RWPE2 (cell line): ENCODE data around the gene PCNA.
"Not testable (repeated sequence)": the region's sequence is repeated elsewhere in the genome, so short reads cannot be mapped to it uniquely, and the experiment has no call there.

Experiments
- ATAC-seq: fragments of 200-7000 bp; cut with Tn5 transposase; 3 replicates; pipeline ENCODE4 v1.9.1; 2021; ENCODE audit warnings: low read depth
- DNase-seq: peaks from one replicate; pipeline ENCODE4 v3.0.0-alpha.2; 2020; ENCODE audit warnings: low spot score
- H3K27ac ChIP-seq: fragments of 450-650 bp; 2 replicates; pipeline ENCODE4 v1.5.1; 2017; ENCODE audit warnings: mild to moderate bottlenecking; ENCODE audit not compliant: poor library complexity, severe bottlenecking
- H3K27me3 ChIP-seq: fragments of 250-450 bp; sonication (Bioruptor Pico); 2 replicates; pipeline ENCODE4 v1.5.1; 2021; ENCODE audit warnings: mild to moderate bottlenecking, moderate library complexity; ENCODE audit not compliant: insufficient read depth, poor library complexity, severe bottlenecking
- H3K36me3 ChIP-seq: fragments of 250-450 bp; sonication (Bioruptor Pico); 2 replicates; pipeline ENCODE4 v1.5.1; 2020; ENCODE audit warnings: low read depth, mild to moderate bottlenecking, moderate library complexity
- H3K4me1 ChIP-seq: fragments of 250-450 bp; sonication (Bioruptor Pico); 2 replicates; pipeline ENCODE4 v1.5.1; 2021; ENCODE audit warnings: mild to moderate bottlenecking, moderate library complexity; ENCODE audit not compliant: insufficient read depth, poor library complexity, severe bottlenecking
- H3K4me3 ChIP-seq: fragments of 250-450 bp; sonication (Bioruptor Pico); 2 replicates; pipeline ENCODE4 v1.5.1; 2021; ENCODE audit warnings: mild to moderate bottlenecking, moderate library complexity; ENCODE audit not compliant: severe bottlenecking
- H3K9me3 ChIP-seq: fragments of 250-450 bp; sonication (Bioruptor Pico); 2 replicates; pipeline ENCODE4 v1.5.1; 2021; ENCODE audit warnings: mild to moderate bottlenecking, moderate library complexity; ENCODE audit not compliant: severe bottlenecking
- CTCF ChIP-seq: fragments of 450-650 bp; IDR thresholded peaks from one replicate; pipeline ENCODE4 v1.5.1; 2017; ENCODE audit warnings: mild to moderate bottlenecking, moderate library complexity; ENCODE audit not compliant: poor library complexity, severe bottlenecking

Gene PCNA

GRCh38 chr20:5074232-5074674 is 45.5 kb downstream of the PCNA start:
- TF ChIP-seq CTCF = no peak
- H3K4me1 ChIP-seq = peaks cover 16% of the 10 kb centered on the region
- no peaks in the 10 kb centered on the region for H3K9me3 ChIP-seq
- H3K4me3 ChIP-seq = no peak overlapping the region
- H3K36me3 ChIP-seq = no peaks in the 10 kb centered on the region
- no peak for DNase-seq
- peak overlapping the region; percentile 72 for H3K27ac ChIP-seq
- no peak for ATAC-seq
- H3K27me3 ChIP-seq = no peaks in the 10 kb centered on the region

GRCh38 chr20:5073660-5074231 is 46.0 kb downstream of the PCNA start:
- Histone ChIP-seq H3K4me3 (no peak overlapping the region), H3K27ac (peak overlapping the region; percentile 72), H3K9me3 (no peaks in the 10 kb centered on the region), H3K36me3 (no peaks in the 10 kb centered on the region), H3K27me3 (no peaks in the 10 kb centered on the region), H3K4me1 (peaks cover 16% of the 10 kb centered on the region)
- DNase-seq (no peak), ATAC-seq (peak; percentile 38)
- no peak for TF ChIP-seq CTCF

GRCh38 chr20:5072756-5073659 is 46.8 kb downstream of the PCNA start:
- Histone ChIP-seq H3K36me3 (no peaks in the 10 kb centered on the region), H3K9me3 (no peaks in the 10 kb centered on the region), H3K27ac (peak overlapping the region; percentile 72), H3K4me1 (peaks cover 16% of the 10 kb centered on the region), H3K27me3 (no peaks in the 10 kb centered on the region), H3K4me3 (no peak overlapping the region)
- peak; percentile 88 for DNase-seq
- peak; percentile 90 for ATAC-seq
- TF ChIP-seq CTCF = no peak

GRCh38 chr20:5071942-5072341 is 47.8 kb downstream of the PCNA start:
- H3K4me3 ChIP-seq, H3K27me3 ChIP-seq, H3K9me3 ChIP-seq, DNase-seq, H3K36me3 ChIP-seq, ATAC-seq: not testable (repeated sequence)
- Histone ChIP-seq H3K4me1 (peaks cover 16% of the 10 kb centered on the region), H3K27ac (peak overlapping the region; percentile 72)

GRCh38 chr20:5070570-5070969 is 49.2 kb downstream of the PCNA start:
- TF ChIP-seq CTCF = no peak
- Histone ChIP-seq H3K27ac (no peak overlapping the region), H3K4me1 (peaks cover 24% of the 10 kb centered on the region), H3K27me3 (no peaks in the 10 kb centered on the region), H3K36me3 (no peaks in the 10 kb centered on the region), H3K4me3 (no peak overlapping the region), H3K9me3 (no peaks in the 10 kb centered on the region)
- DNase-seq = no peak
- ATAC-seq = no peak
